GM18870 (cell line): ENCODE data around the gene PDCD2L.
"Not testable (repeated sequence)": the region's sequence is repeated elsewhere in the genome, so short reads cannot be mapped to it uniquely, and the experiment has no call there.

Source experiments
- ATAC-seq: cut with Tn5 transposase; IDR thresholded peaks from one replicate; pipeline ENCODE4 v1.9.1; 2021; ENCODE audit warnings: moderate library complexity; ENCODE audit not compliant: unreplicated experiment

PDCD2L gene

GRCh38 chr19:34461375-34462100, 57.3 kb downstream of the PDCD2L start:
- no peak for ATAC-seq

GRCh38 chr19:34464785-34465184, 60.6 kb downstream of the PDCD2L start:
- ATAC-seq = not testable (repeated sequence)

GRCh38 chr19:34468409-34468808, 64.2 kb downstream of the PDCD2L start:
- ATAC-seq = no peak

GRCh38 chr19:34469026-34469425, 64.8 kb downstream of the PDCD2L start:
- not testable (repeated sequence) for ATAC-seq

- no peak for ATAC-seq
These were observed 67.9 kb downstream of the PDCD2L start for GRCh38 chr19:34471906-34472700.

- ATAC-seq = no peak
These were observed 70.2 kb downstream of the PDCD2L start for GRCh38 chr19:34474233-34474989.

- no peak for ATAC-seq
These were observed 71.1 kb downstream of the PDCD2L start for GRCh38 chr19:34475026-34475974.
